SK-N-SH (cell line): ENCODE measurements around the gene CAMK4. TPM values are rescaled to one million over a fixed set of nuclear protein-coding genes. Genes with fewer than 3 reads are reported as not detected.

Experiments used
- CTCF ChIA-PET: fragments of 300-600, 350-600 bp; formaldehyde crosslinking; extraction: SDS; loops from one replicate; lab custom pipeline; 2021; lab: Yijun Ruan, JAX
- POLR2A ChIA-PET: fragments of 350-600 bp; sonication (Branson Sonifier 250); formaldehyde crosslinking; extraction: SDS; loops from one replicate; lab custom pipeline; 2020; ENCODE audit warnings: antibody characterized with exemption, inconsistent platforms; lab: Yijun Ruan, JAX
- DNase-seq: peaks from one replicate; pipeline ENCODE4 v3.0.0; 2012
- H2AFZ ChIP-seq: fragments of 200-600 bp; sonication (generic); 2 replicates; pipeline ENCODE4 v1.8.1; 2016; ENCODE audit warnings: antibody characterized with exemption, mild to moderate bottlenecking, low read depth
- H3F3A ChIP-seq: fragments of 200-600 bp; sonication (generic); replicated peaks from 2 replicates; pipeline ENCODE3; 2016; ENCODE audit warnings: antibody characterized with exemption, mild to moderate bottlenecking; ENCODE audit not compliant: insufficient read depth
- H3K27ac ChIP-seq, 2 experiments: fragments of 200-500 bp in 1 of 2; fragments of 200-600 bp in 1 of 2; sonication (Bioruptor generic) in 1 of 2; sonication (generic), shearing (Covaris generic) in 1 of 2; 2 replicates each; pipeline versions ENCODE4 v1.5.1 to v1.6.1; 2014 to 2016; ENCODE audit warnings: low read depth in 2 of 2, inconsistent platforms in 1 of 2, low read length in 1 of 2, mild to moderate bottlenecking in 1 of 2, mixed read lengths in 1 of 2
- H3K27me3 ChIP-seq: fragments of 200-600 bp; sonication (generic), shearing (Covaris generic); 2 replicates; pipeline ENCODE4 v1.6.1; 2016; ENCODE audit warnings: mixed run types; ENCODE audit not compliant: insufficient read depth
- H3K36me3 ChIP-seq, 2 experiments: fragments of 200-500 bp in 1 of 2; fragments of 200-600 bp in 1 of 2; sonication (Bioruptor generic) in 1 of 2; sonication (generic) in 1 of 2; replicated peaks in 1 of 2; 2 replicates each; pipeline versions ENCODE3 to v1.5.1; 2014 to 2016; ENCODE audit warnings: low read length in 1 of 2, mild to moderate bottlenecking in 1 of 2; ENCODE audit not compliant: insufficient read depth in 2 of 2, control insufficient read depth in 1 of 2
- H3K4me1 ChIP-seq, 2 experiments: fragments of 200-500 bp in 1 of 2; fragments of 200-600 bp in 1 of 2; sonication (Bioruptor generic) in 1 of 2; sonication (generic), shearing (Covaris generic) in 1 of 2; 2 replicates each; pipeline versions ENCODE4 v1.5.1 to v1.6.1; 2014 to 2016; ENCODE audit warnings: low read depth in 1 of 2, low read length in 1 of 2, mixed run types in 1 of 2; ENCODE audit not compliant: insufficient read depth in 2 of 2, control insufficient read depth in 1 of 2
- H3K4me2 ChIP-seq: fragments of 200-600 bp; sonication (generic), shearing (Covaris generic); 2 replicates; pipeline ENCODE4 v1.6.1; 2017; ENCODE audit warnings: mixed run types
- H3K4me3 ChIP-seq, 2 experiments: fragments of 200-500 bp in 1 of 2; fragments of 200-600 bp in 1 of 2; sonication (Bioruptor generic) in 1 of 2; sonication (generic), shearing (Covaris generic) in 1 of 2; 2 replicates each; pipeline versions ENCODE4 v1.5.1 to v1.8.1; 2014 to 2016; ENCODE audit warnings: low read depth in 2 of 2, inconsistent platforms in 1 of 2, low read length in 1 of 2, mild to moderate bottlenecking in 1 of 2, mixed read lengths in 1 of 2, moderate library complexity in 1 of 2
- H3K79me2 ChIP-seq: fragments of 200-600 bp; sonication (generic); 2 replicates; pipeline ENCODE4 v1.8.1; 2017; ENCODE audit warnings: mild to moderate bottlenecking; ENCODE audit not compliant: insufficient read depth
- H3K9ac ChIP-seq: fragments of 200-600 bp; sonication (generic); 2 replicates; pipeline ENCODE4 v1.6.1; 2017; ENCODE audit warnings: mixed run types
- H3K9me2 ChIP-seq: fragments of 200-600 bp; sonication (generic); 2 replicates; pipeline ENCODE4 v1.6.1; 2017; ENCODE audit warnings: mixed run types
- H3K9me3 ChIP-seq: fragments of 200-600 bp; sonication (generic); 2 replicates; pipeline ENCODE4 v1.6.1; 2017; ENCODE audit warnings: mixed run types, mild to moderate bottlenecking, moderate library complexity
- H4K20me1 ChIP-seq: fragments of 200-600 bp; sonication (generic); 2 replicates; pipeline ENCODE4 v1.6.1; 2017; ENCODE audit warnings: mild to moderate bottlenecking, mixed run types; ENCODE audit not compliant: insufficient read depth
- CTCF ChIP-seq: fragments of 200-600 bp; sonication (generic); IDR thresholded peaks from 2 replicates; pipeline ENCODE4 v1.6.1; 2017; ENCODE audit warnings: antibody characterized with exemption, mild to moderate bottlenecking, moderate library complexity
- EP300 ChIP-seq, 2 experiments: IDR thresholded peaks; 2 replicates each; pipeline versions ENCODE4 v1.4.0 to v1.6.1; 2012; ENCODE audit warnings: borderline replicate concordance in 1 of 2, low read depth in 1 of 2, low read length in 1 of 2
- EZH2phosphoT487 ChIP-seq: fragments of 200-600 bp; sonication (generic); IDR thresholded peaks from 2 replicates; pipeline ENCODE4 v1.6.1; 2017; ENCODE audit warnings: low read depth, mixed run types, mild to moderate bottlenecking, antibody characterized with exemption, moderate library complexity, borderline replicate concordance
- GATA2 ChIP-seq: sonication (generic); formaldehyde crosslinking; IDR thresholded peaks from 2 replicates; pipeline ENCODE4 v1.5.0; 2020; ENCODE audit warnings: mild to moderate bottlenecking, missing genetic modification reagents
- USF2 ChIP-seq: fragments of 150-350 bp; IDR thresholded peaks from 2 replicates; pipeline ENCODE4 v1.6.1; 2017; ENCODE audit warnings: antibody characterized with exemption, low read length, low read depth, borderline replicate concordance
- WGBS: methylation state at CpG from one replicate; pipeline ENCODE4 v1.1.6; 2017; ENCODE audit warnings: low lambda C conversion rate; 5-methylcytosine and 5-hydroxymethylcytosine counted together
- polyA plus RNA-seq, 3 experiments: library from polyadenylated mRNA; depleted of rRNA; stranded (reverse); fragments of >200 nt; gene quantifications; 2 replicates each; pipeline ENCODE4 v1.2.3, GENCODE V29; 2012

The CAMK4 gene
- polyA plus RNA-seq, 1 of the 3 experiments (the other 2 are of a cell fraction): 4.1 TPM

- TF ChIP-seq GATA2: no peak
- TF ChIP-seq EZH2phosphoT487: no peak
- TF ChIP-seq USF2: no peak
Measured at GRCh38 chr5:111221139-111221538, 3.0 kb upstream of the CAMK4 start (continued).

GRCh38 chr5:111223101-111223786, 940 bp upstream of the CAMK4 start:
- H3K27ac ChIP-seq: peak overlapping the region in 1 of 2 experiments; percentile 88; a peak in 2 of 4 replicates
- H3K4me1 ChIP-seq: peaks cover 0 to 19% of the 10 kb centered on the region in 2 experiments; a peak in 2 of 4 replicates
- peak overlapping the region; percentile 84 to 86 for H3K4me3 ChIP-seq
- no peaks in the 10 kb centered on the region for H3K9me3 ChIP-seq
- TF ChIP-seq EP300 (IDR thresholded peaks at IDR 0.05; ENCODE audit: borderline replicate concordance in 1 of 2, low read depth in 1 of 2, low read length in 1 of 2): no peak
- TF ChIP-seq CTCF: no peak
- no peak for TF ChIP-seq USF2
- POLR2A ChIA-PET: interaction anchor here (0.8 to 2.9 kb wide), 7 partner anchors 13 to 254 kb away, joined by 3 to 22 read pairs (median 3); no protein-coding TSS in a partner anchor
- no peaks in the 10 kb centered on the region for H3K27me3 ChIP-seq
- no peaks in the 10 kb centered on the region for H3K9me2 ChIP-seq
- H3K4me2 ChIP-seq: peak overlapping the region; percentile 77
- DNase-seq: no peak
- H3K9ac ChIP-seq: peak overlapping the region; percentile 69; the same call in 1 of the 2 replicates
- 46% methylated on average over 6 of the region's 8 CpGs for WGBS
- no peaks in the 10 kb centered on the region for H4K20me1 ChIP-seq
- H3K79me2 ChIP-seq: no peaks in the 10 kb centered on the region
- H3K36me3 ChIP-seq: no peaks in the 10 kb centered on the region
- H3F3A ChIP-seq: peaks cover 4% of the 10 kb centered on the region
- CTCF ChIA-PET: interaction anchor here (0.6 to 3.1 kb wide), 19 partner anchors 11 to 255 kb away, joined by 3 to 10 read pairs (median 4); no protein-coding TSS in a partner anchor
- peak overlapping the region; percentile 92 for H2AFZ ChIP-seq
